PC-9 (cell line): ENCODE results near the gene BZW2. TPM values are rescaled to one million over a fixed set of nuclear protein-coding genes. Genes with fewer than 3 reads are reported as not detected.

Experiments
- total RNA-seq: library from RNA; stranded (reverse); gene quantifications from 2 replicates; pipeline ENCODE4 v1.2.3, GENCODE V29; 2021

The BZW2 gene
- total RNA-seq, 1 experiment from 2014 or later, result 93.7 TPM

Other genes with a start within 250 kb of the BZW2 start
- 8.0 and 9.2 TPM in 2 replicates for gene CRPPA, start 224.6 kb upstream of the BZW2 start, total RNA-seq
- gene SOSTDC1, start 180.4 kb upstream of the BZW2 start, total RNA-seq, result not detected in 2 replicates
- not detected in 2 replicates for gene LRRC72, start 119.4 kb upstream of the BZW2 start, total RNA-seq
- gene ANKMY2, start 427 bp upstream of the BZW2 start, total RNA-seq, result 22.9 and 30.7 TPM in 2 replicates
- 26.5 and 31.1 TPM in 2 replicates for gene TSPAN13, start 107.6 kb downstream of the BZW2 start, total RNA-seq
- gene AGR2, start 158.8 kb downstream of the BZW2 start, total RNA-seq, result 34.2 and 76.1 TPM in 2 replicates
- gene AGR3, start 235.8 kb downstream of the BZW2 start, total RNA-seq, result 0.57 and 0.63 TPM in 2 replicates